ENCODE measurements around the gene PLPPR5.
"Not testable (repeated sequence)": the region's sequence is repeated elsewhere in the genome, so short reads cannot be mapped to it uniquely, and the experiment has no call there.

PLPPR5 gene

DNA sequence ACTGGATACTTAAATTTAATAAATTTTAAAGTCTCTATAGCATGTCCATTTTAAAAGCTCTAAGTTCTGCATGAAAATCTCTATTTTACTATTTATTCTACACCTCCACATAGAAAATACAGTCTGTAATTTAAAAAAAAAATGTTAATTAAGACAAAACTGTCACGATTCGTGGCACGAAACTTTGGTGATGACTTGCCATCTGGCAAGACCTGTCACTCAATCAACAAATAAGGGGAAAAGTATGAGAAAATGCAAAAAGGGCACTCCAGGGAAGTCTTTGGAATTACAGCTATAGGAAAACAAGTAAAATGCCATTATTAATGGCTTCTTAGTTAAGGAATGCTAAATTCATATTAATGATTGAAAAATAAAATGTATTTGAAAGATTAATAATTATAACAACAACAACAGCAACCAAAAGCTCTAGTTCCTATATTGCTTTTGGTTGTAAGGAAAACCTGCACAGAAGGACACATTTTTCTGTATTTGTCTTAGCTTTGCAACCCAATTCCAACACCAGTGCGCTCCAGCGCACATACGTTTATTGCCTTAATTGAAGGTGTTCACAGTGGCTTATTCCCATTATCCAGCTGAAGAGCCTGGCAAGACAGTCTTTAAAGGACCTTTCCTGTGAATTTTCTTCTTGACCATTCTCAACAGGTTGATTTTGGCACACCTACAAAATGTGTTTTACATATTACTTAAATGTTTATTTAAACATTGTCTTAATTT lies 107.8 kb downstream of the PLPPR5 start:
- H3K4me3 ChIP-seq (ENCODE audit: low read depth, low read length), result no peak overlapping the region
- TF ChIP-seq CTCF (IDR thresholded peaks at IDR 0.05; ENCODE audit: insufficient read depth, low read depth, low read length, missing control alignments), result no peak
- no peak for DNase-seq (ENCODE audit: low read depth)

- no peak for DNase-seq (ENCODE audit: low read depth)
- TF ChIP-seq CTCF (IDR thresholded peaks at IDR 0.05; ENCODE audit: insufficient read depth, low read depth, low read length, missing control alignments), result no peak
Observed at GRCh38 chr1:98893371-98893770, 111.3 kb downstream of the PLPPR5 start.

DNA sequence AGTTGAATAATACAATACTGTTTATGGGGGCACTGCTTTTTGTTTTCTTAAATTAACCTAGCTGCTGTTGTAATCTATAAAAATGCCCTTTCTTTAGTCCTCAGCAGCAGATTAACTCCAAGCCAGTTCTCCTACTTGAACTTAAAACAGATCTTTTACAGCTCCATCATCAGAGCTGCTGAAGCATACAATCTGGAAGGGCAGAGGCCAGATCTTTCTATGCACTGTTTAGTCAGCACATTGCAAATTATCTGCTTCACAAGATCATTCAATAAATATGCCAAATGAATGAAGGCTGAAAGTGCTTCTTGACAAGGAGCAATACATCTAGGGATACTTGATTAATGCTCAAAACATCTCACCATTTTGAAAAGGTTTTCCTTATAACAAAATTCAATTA lies 115.8 kb downstream of the PLPPR5 start:
- TF ChIP-seq CTCF (IDR thresholded peaks at IDR 0.05; ENCODE audit: insufficient read depth, low read depth, low read length, missing control alignments), result no peak
- no peak overlapping the region for H3K4me3 ChIP-seq (ENCODE audit: low read depth, low read length)
- no peak for DNase-seq (ENCODE audit: low read depth)

More at GRCh38 chr1:98893371-98893770, 111.3 kb downstream of the PLPPR5 start:
- no peak overlapping the region for H3K4me3 ChIP-seq (ENCODE audit: low read depth, low read length)

DNA sequence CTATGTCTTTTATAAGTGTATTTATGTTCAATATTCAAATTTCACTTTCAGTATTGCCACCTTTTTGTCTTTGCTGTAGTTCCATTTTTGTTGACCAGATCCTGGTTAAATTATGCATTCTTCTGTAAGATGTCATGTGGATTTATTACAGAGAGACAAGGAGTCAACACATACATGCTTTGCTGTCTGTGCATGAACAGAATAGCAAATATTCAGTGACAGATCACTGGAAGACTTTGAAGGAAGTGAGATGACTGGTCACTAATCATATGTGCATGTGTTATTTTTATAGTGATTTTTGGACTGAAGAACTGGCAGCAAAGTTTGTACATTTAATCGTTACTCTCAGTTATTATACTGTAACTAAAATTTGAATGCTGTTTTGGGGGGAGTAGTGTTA lies 117.2 kb downstream of the PLPPR5 start:
- no peak overlapping the region for H3K4me3 ChIP-seq (ENCODE audit: low read depth, low read length)
- no peak for TF ChIP-seq CTCF (IDR thresholded peaks at IDR 0.05; ENCODE audit: insufficient read depth, low read depth, low read length, missing control alignments)
- no peak for DNase-seq (ENCODE audit: low read depth)

DNA sequence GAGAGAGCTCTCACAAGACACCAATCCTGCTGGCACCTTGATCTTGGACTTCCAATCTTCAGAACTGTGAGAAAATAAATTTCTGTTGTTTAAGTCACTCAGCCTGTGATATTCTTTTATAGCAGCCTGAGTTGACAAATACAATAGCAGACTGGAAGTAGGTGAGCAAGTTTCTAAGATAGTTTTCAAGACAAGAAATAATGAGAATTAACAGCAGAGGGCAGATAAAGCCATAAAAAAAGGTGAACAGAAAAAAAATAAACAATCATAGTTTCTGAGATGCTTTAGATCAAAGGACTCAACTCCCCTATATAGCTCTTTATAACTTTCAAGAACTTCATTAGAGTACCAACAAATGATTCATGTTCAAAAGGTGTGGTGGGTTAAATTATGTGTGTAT lies 119.8 kb downstream of the PLPPR5 start:
- TF ChIP-seq CTCF (IDR thresholded peaks at IDR 0.05; ENCODE audit: insufficient read depth, low read depth, low read length, missing control alignments), result no peak
- no peak for DNase-seq (ENCODE audit: low read depth)
- no peak overlapping the region for H3K4me3 ChIP-seq (ENCODE audit: low read depth, low read length)

- no peak for TF ChIP-seq CTCF (IDR thresholded peaks at IDR 0.05; ENCODE audit: insufficient read depth, low read depth, low read length, missing control alignments)
- DNase-seq (ENCODE audit: low read depth), result no peak
- H3K4me3 ChIP-seq (ENCODE audit: low read depth, low read length), result no peak overlapping the region
Observed at GRCh38 chr1:98881901-98882300, 122.8 kb downstream of the PLPPR5 start.

DNA sequence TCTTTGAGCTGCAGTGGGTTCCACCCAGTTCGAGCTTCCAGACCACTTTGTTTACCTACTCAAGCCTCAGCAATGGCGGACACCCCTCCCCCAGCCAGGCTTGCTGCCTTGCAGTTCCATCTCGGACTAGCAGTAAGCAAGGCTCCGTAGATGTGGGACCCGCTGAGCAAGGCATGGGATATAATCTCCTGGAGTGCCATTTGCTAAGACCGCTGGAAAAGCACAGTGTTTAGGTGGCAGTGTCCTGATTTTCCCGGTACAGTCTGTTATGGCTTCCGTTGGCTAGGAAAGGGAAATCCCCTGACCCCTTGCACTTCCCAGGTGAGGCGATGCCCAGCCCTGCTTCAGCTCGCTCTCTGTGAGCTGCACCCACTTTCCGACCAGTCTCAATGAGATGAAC lies 123.4 kb downstream of the PLPPR5 start:
- not testable (repeated sequence) for DNase-seq (ENCODE audit: low read depth); H3K4me3 ChIP-seq (ENCODE audit: low read depth, low read length)
